Kidney (tissue), 14 donors: ENCODE results near the gene TRPV2. TPM values are rescaled to one million over a fixed set of nuclear protein-coding genes. Genes with fewer than 3 reads are reported as not detected.

Source experiments
- DNase-seq, 5 donors: peaks; one replicate each; pipeline ENCODE4 v3.0.0-alpha.2; 2013 to 2020
- FAIRE-seq: peaks from 2 replicates; lab custom pipeline; 2012; peaks lifted over from hg19 to GRCh38; lab: Jason Lieb, UNC
- H3K27ac ChIP-seq, 2 donors: one replicate each; pipeline ENCODE4 v1.7.0; 2013; ENCODE audit warnings: low read depth in 2 of 2, low read length in 2 of 2, inconsistent platforms in 1 of 2
- H3K27me3 ChIP-seq: one replicate; pipeline ENCODE4 v1.7.1; 2013; ENCODE audit warnings: low read length, inconsistent platforms; ENCODE audit not compliant: control insufficient read depth, insufficient read depth
- H3K36me3 ChIP-seq, 3 donors: one replicate each; pipeline versions ENCODE4 v1.7.0 to v1.7.1; 2013; ENCODE audit warnings: low read length in 3 of 3, control low read depth in 1 of 3, inconsistent platforms in 1 of 3; ENCODE audit not compliant: insufficient read depth in 3 of 3, control insufficient read depth in 2 of 3
- H3K4me1 ChIP-seq, 3 donors: one replicate each; pipeline versions ENCODE4 v1.7.0 to v1.7.1; 2013; ENCODE audit warnings: low read length in 3 of 3, inconsistent platforms in 1 of 3, low read depth in 1 of 3; ENCODE audit not compliant: control insufficient read depth in 2 of 3, insufficient read depth in 2 of 3
- H3K4me3 ChIP-seq, 3 donors: one replicate each; pipeline versions ENCODE4 v1.7.0 to v1.8.1; 2013; ENCODE audit warnings: low read length in 3 of 3, control low read depth in 1 of 3, inconsistent platforms in 1 of 3
- H3K9ac ChIP-seq, 3 donors: one replicate each; pipeline versions ENCODE4 v1.7.0 to v1.7.1; 2013; ENCODE audit warnings: low read length in 3 of 3, control low read depth in 1 of 3, inconsistent platforms in 1 of 3
- H3K9me3 ChIP-seq, 3 donors: one replicate each; pipeline versions ENCODE4 v1.7.0 to v1.7.1; 2013; ENCODE audit warnings: low read length in 3 of 3, control low read depth in 1 of 3, inconsistent platforms in 1 of 3; ENCODE audit not compliant: control insufficient read depth in 2 of 3, insufficient read depth in 1 of 3
- CTCF ChIP-seq: IDR thresholded peaks from 3 replicates; pipeline ENCODE4 v1.5.1; 2012; ENCODE audit warnings: mild to moderate bottlenecking, moderate library complexity, borderline replicate concordance; ENCODE audit not compliant: insufficient read depth; ENCODE audit errors: extremely low read depth
- intact Hi-C: fragments of 100-400 bp; cut with DNase I; formaldehyde crosslinking; loops from one replicate; pipeline ENCODE4 v1.11.1; 2022
- polyA plus RNA-seq: library from polyadenylated mRNA; stranded (reverse); fragments of 350-450 nt; fragmentation: Illumina TruSeq; extraction: RNeasy Lipid Tissue Mini Kit (QIAGEN cat#74804); gene quantifications from one replicate; pipeline ENCODE4 v1.2.3, GENCODE V29; 2014; ENCODE audit warnings: low read depth, low replicate concordance; ENCODE audit not compliant: insufficient read depth
- total RNA-seq: library from RNA; stranded (reverse); fragmentation: NEBNext Ultra II Directional; extraction: Animal tissue kit (Norgen Biotek cat#: 25700); gene quantifications from one replicate; pipeline ENCODE4 v1.2.1, GENCODE V29; 2021
- donor health status: control.
- donor health status: control.
- donor health status: control.
- donor health status: control.
- donor health status: control.
- donor health status: DM: yes; HTN: yes; CAD: no.
- donor health status: Normal renal cell carcinoma (clear cell type).

Gene TRPV2
- total and polyA plus RNA-seq, 2 donors from 2014 or later: 8.6 to 18.2 TPM

- Histone ChIP-seq H3K9ac (peak overlapping the region in 2 of 3 donors; percentile 16 to 61), H3K27me3 (no peaks in the 10 kb centered on the region), H3K27ac (peak overlapping the region; percentile 43 to 65), H3K4me3 (peak overlapping the region; percentile 47 to 59 (median 56)), H3K4me1 (peaks cover 0 to 5% (median 0%) of the 10 kb centered on the region in 3 donors), H3K36me3 (no peaks in the 10 kb centered on the region), H3K9me3 (no peaks in the 10 kb centered on the region)
- FAIRE-seq: no peak
- no peak for TF ChIP-seq CTCF
- DNase-seq: peak; percentile 73 to 86 (median 86)
- intact Hi-C loops: no loop called here
Observed at GRCh38 chr17:16406742-16407674, 8.4 kb upstream of the TRPV2 start.

GRCh38 chr17:16407911-16408588 is 7.3 kb upstream of the TRPV2 start:
- no peak for FAIRE-seq
- Histone ChIP-seq H3K9ac (no peak overlapping the region), H3K4me1 (peaks cover 0 to 5% (median 0%) of the 10 kb centered on the region in 3 donors), H3K36me3 (no peaks in the 10 kb centered on the region), H3K27me3 (no peaks in the 10 kb centered on the region), H3K9me3 (no peaks in the 10 kb centered on the region), H3K27ac (peak overlapping the region in 1 of 2 donors; percentile 61), H3K4me3 (no peak overlapping the region)
- peak in 3 of 5 donors; percentile 31 to 87 (median 65) for DNase-seq
- intact Hi-C loops: no loop called here
- TF ChIP-seq CTCF: no peak

- no peak for DNase-seq
- FAIRE-seq: no peak
- no peaks in the 10 kb centered on the region for H3K9me3 ChIP-seq
- no peaks in the 10 kb centered on the region for H3K27me3 ChIP-seq
- H3K4me1 ChIP-seq: peaks cover 0 to 6% (median 6%) of the 10 kb centered on the region in 3 donors
- H3K27ac ChIP-seq: no peak overlapping the region
- no peak overlapping the region for H3K4me3 ChIP-seq
- intact Hi-C loops: no loop called here
- no peak overlapping the region for H3K9ac ChIP-seq
- H3K36me3 ChIP-seq: no peaks in the 10 kb centered on the region
- no peak for TF ChIP-seq CTCF
Observed at GRCh38 chr17:16417399-16417798, 2.0 kb downstream of the TRPV2 start.
